Astrocyte of the cerebellum (primary cell): ENCODE measurements around the gene LOXL4.

Source experiments
- DNase-seq: peaks from one replicate; pipeline ENCODE4 v3.0.0-alpha.2; 2011; ENCODE audit warnings: low read depth
- H3K4me3 ChIP-seq: 2 replicates; pipeline ENCODE4 v1.5.1; 2011; ENCODE audit warnings: mild to moderate bottlenecking, low read depth, low read length, moderate library complexity
- in situ Hi-C: cut with HindIII; loops from 2 replicates; pipeline ENCODE4 v1.10.0; 2017; ENCODE audit warnings: low sequenced_read_pairs
- TF ChIP-seq, protein P1 (sequence below): IDR thresholded peaks from 2 replicates; pipeline ENCODE4 v1.5.1; 2012; ENCODE audit warnings: low read length, low read depth, moderate library complexity, mild to moderate bottlenecking; ENCODE audit errors: missing control alignments

The LOXL4 gene

DNA sequence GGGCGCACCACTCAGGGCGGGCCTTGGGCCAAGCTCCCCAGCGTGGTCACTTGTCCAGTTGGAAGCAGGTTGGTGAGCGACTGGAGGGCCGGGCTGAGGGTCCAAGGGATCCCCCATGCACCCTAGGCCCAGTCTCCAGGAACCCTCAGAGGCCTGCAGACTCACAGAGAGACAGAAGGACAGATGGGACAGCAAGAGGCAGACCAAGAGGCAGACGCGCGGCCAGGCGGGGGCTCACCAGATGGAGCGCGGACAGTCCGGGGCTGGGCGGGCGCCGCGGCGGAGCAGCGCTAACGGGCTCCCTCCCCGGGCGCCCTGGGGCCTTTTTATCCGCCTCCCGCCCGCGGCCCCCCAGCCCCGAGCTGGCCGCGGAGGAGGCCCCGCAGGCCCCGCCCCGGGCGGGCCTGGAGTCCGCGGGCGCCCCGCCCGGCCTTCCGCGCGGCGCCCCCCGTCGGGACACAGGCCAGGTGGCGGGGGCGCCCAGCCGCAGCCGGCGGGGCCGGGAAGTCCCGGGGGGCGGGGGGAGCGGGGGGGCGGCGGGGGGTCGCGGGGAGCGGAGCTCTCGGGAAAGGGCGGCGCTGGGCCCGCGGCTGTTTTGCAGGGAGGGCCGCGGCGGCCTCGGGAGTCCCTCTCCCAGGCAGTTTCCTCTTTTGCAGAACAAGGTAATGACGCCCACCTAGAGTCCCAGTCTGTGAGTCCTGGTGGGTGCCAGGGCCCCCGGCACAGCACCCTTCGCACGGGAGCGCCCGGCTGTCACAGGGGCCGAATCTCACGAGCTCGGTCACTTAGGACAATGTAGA lies at the start of gene LOXL4:
LOXL4 (minus strand) TSS at position 301 of the 800 bp plus-strand sequence. CDS start 5,175 bp downstream, outside the sequence.
- H3K4me3 ChIP-seq, result peak within 1 kb of the TSS; percentile 28
- DNase-seq, result no peak
- TF ChIP-seq, protein P1, sequence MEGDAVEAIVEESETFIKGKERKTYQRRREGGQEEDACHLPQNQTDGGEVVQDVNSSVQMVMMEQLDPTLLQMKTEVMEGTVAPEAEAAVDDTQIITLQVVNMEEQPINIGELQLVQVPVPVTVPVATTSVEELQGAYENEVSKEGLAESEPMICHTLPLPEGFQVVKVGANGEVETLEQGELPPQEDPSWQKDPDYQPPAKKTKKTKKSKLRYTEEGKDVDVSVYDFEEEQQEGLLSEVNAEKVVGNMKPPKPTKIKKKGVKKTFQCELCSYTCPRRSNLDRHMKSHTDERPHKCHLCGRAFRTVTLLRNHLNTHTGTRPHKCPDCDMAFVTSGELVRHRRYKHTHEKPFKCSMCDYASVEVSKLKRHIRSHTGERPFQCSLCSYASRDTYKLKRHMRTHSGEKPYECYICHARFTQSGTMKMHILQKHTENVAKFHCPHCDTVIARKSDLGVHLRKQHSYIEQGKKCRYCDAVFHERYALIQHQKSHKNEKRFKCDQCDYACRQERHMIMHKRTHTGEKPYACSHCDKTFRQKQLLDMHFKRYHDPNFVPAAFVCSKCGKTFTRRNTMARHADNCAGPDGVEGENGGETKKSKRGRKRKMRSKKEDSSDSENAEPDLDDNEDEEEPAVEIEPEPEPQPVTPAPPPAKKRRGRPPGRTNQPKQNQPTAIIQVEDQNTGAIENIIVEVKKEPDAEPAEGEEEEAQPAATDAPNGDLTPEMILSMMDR, result no peak
- in situ Hi-C loops, result no loop called here

DNA sequence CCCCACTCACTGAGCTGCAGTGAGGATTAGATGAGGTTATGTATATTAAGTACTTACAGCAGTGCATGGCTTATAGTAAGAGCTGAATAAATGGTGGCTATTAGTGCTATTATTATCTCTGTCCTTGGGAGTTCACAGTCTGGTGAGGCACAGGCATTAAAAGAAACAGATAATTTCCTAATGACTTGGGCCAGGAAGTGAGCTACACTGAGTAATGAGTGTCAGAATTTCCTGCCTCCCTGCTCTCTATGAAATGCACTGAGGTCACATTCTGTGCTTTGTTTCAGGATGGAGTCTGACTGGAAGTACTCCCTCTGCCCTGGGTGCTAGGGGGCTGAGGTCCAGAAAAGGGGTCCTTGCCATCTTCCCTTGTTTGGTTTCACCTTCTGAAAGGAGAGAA lies 48.7 kb upstream of the LOXL4 start:
- no peak for DNase-seq
- H3K4me3 ChIP-seq, result no peak overlapping the region
- TF ChIP-seq, protein P1, result no peak
- in situ Hi-C loops, result no loop called here

DNA sequence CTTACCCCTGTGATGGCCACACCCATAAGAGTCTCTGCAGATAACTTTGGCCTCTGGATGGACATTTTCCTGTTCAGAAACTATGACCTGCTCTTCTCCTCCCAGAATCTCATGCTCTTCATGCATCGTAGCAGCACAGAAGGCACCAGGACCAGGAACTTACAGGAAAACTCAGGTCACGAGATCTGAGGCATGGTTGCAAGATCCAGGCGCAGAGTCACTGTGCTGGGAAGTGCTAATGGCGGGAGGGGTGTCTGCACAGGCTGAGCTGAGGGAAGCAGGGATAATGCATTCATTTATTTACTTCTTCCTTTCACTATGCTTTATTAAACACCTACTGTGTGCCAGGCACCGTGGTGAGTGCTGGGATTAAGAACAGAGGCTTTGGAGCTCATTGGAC lies 48.2 kb upstream of the LOXL4 start:
- in situ Hi-C loops, result no loop called here

DNA sequence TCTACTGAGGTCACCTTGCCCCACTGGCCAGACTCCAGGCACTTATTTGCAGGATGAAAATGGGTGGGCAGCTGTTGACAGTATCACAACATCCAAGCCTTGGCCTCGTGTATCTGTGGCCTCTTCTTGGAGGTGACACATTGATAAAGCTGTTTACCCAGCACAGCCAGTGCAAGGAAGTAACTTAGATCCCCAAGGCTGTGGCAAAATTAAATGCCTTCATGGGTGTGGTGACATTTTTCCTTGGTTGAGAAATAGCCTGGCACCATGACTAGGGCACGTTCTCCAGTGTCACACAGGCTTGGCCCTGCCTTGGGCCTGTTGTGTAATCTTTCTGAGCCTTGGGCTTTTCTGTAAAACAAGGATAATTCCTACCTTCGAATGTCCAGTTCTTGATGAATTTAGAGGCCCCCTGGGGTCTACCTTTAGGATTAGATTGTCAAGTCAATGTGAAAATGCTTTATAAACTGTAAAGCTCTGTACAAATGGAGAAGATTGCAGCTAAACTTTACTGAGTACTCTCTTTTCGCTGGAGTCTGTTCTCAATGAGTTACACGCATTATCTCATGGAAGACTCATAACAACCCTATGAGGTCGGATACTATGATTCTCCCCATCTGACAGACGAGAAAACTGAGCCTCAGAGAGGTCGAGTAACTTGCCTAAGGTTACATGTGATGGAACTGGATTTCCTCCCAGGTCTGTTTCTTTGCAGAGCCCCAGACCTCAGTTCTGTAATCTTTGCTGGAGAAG lies 46.7 kb upstream of the LOXL4 start:
- TF ChIP-seq, protein P1, result no peak
- in situ Hi-C loops, result no loop called here
- no peak overlapping the region for H3K4me3 ChIP-seq
- no peak for DNase-seq

More for the DNA sequence above, 48.2 kb upstream of the LOXL4 start:
- TF ChIP-seq, protein P1, result no peak
- H3K4me3 ChIP-seq, result no peak overlapping the region
- DNase-seq, result no peak

DNA sequence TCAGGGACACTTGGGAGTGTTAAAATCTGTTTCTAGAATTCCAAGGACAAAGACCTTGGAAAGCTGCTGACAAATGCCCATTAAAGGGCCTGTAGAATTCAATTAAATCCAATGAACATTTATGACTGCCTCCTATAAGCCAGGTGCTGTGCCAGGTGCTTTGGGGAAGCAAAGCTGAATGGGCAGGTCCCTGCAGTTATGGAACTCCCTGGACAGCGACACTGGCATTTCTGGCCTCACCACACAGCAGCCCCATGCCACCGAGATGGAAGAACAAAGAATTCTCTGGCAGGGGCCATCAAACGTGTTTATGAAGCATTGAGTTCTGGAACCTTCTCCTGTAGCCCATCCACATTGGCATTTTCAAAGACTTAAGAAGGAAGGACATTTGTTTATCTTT lies 45.6 kb upstream of the LOXL4 start:
- TF ChIP-seq, protein P1, result no peak
- H3K4me3 ChIP-seq, result no peak overlapping the region
- no peak for DNase-seq
- in situ Hi-C loops, result no loop called here

DNA sequence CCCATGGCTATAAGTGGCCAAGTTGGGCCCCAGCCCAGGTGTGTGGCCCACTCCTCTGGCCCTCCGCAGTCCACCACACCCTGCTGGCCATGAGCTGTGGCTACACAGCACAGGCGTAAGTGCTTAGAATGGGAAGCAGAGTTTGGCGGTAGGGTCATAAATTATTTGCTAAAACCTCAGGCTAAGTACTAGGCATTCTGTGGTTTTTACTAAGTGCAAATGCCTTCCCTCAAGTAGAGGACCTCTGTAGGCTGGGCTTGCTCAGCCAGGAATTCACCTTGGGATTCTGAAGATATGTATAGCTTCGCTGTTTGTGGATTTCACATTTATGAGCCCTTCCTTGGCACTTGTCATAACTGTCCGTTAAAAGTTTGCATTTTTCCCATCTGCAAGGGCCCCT lies 44.8 kb upstream of the LOXL4 start:
- in situ Hi-C loops, result no loop called here
- no peak for DNase-seq
- no peak overlapping the region for H3K4me3 ChIP-seq
- TF ChIP-seq, protein P1, result no peak
